HG03378 (cell line): ENCODE data around the gene VIPR2.

Experiments used
- ATAC-seq: cut with Tn5 transposase; IDR thresholded peaks from one replicate; pipeline ENCODE4 v1.9.1; 2021; ENCODE audit warnings: mild to moderate bottlenecking, moderate library complexity; ENCODE audit not compliant: unreplicated experiment

The VIPR2 gene

GRCh38 chr7:159028508-159029401 is 115.9 kb downstream of the VIPR2 start:
- ATAC-seq, result no peak

GRCh38 chr7:159027789-159028507 is 116.7 kb downstream of the VIPR2 start:
- no peak for ATAC-seq

GRCh38 chr7:159027056-159027788 is 117.4 kb downstream of the VIPR2 start:
- no peak for ATAC-seq

- ATAC-seq, result no peak
Observed at GRCh38 chr7:159026271-159027055, 118.2 kb downstream of the VIPR2 start.

GRCh38 chr7:159025161-159025779 is 119.4 kb downstream of the VIPR2 start:
- no peak for ATAC-seq

- no peak for ATAC-seq
Observed at GRCh38 chr7:159024280-159024951, 120.3 kb downstream of the VIPR2 start.

- no peak for ATAC-seq
Observed at GRCh38 chr7:159023746-159024145, 120.9 kb downstream of the VIPR2 start.

GRCh38 chr7:159023206-159023605 is 121.5 kb downstream of the VIPR2 start:
- ATAC-seq, result no peak

GRCh38 chr7:159022238-159022993 is 122.3 kb downstream of the VIPR2 start:
- no peak for ATAC-seq

GRCh38 chr7:159020987-159021386 is 123.7 kb downstream of the VIPR2 start:
- ATAC-seq, result no peak

- ATAC-seq, result no peak
Observed at GRCh38 chr7:159019111-159019510, 125.6 kb downstream of the VIPR2 start.

- ATAC-seq, result no peak
Observed at GRCh38 chr7:159017741-159018140, 126.9 kb downstream of the VIPR2 start.

- ATAC-seq, result no peak
Observed at GRCh38 chr7:159017210-159017609, 127.5 kb downstream of the VIPR2 start.

GRCh38 chr7:159016591-159016990 is 128.1 kb downstream of the VIPR2 start:
- no peak for ATAC-seq

- ATAC-seq, result no peak
Observed at GRCh38 chr7:159015454-159016410, 128.9 kb downstream of the VIPR2 start.

GRCh38 chr7:159015081-159015453 is 129.6 kb downstream of the VIPR2 start:
- ATAC-seq, result no peak

GRCh38 chr7:159014297-159015062 is 130.2 kb downstream of the VIPR2 start:
- ATAC-seq, result no peak
